IPS DF 6.9 (cell line): ENCODE results near the gene GALM.
"Not testable (repeated sequence)": the region's sequence is repeated elsewhere in the genome, so short reads cannot be mapped to it uniquely, and the experiment has no call there.

Experiments used
- DNase-seq: peaks from one replicate; pipeline ENCODE4 v3.0.0-alpha.2; 2013; ENCODE audit warnings: low read depth, low spot score
- H3K27ac ChIP-seq: one replicate; pipeline ENCODE4 v1.5.1; 2013; ENCODE audit warnings: low read length, control low read depth
- H3K27me3 ChIP-seq: 2 replicates; pipeline ENCODE4 v1.6.1; 2013; ENCODE audit warnings: mild to moderate bottlenecking, low read length; ENCODE audit not compliant: control insufficient read depth, insufficient read depth
- H3K36me3 ChIP-seq: 2 replicates; pipeline ENCODE4 v1.6.1; 2013; ENCODE audit warnings: low read length; ENCODE audit not compliant: control insufficient read depth, insufficient read depth
- H3K4me1 ChIP-seq: 2 replicates; pipeline ENCODE4 v1.6.1; 2013; ENCODE audit warnings: low read length; ENCODE audit not compliant: control insufficient read depth, insufficient read depth
- H3K4me3 ChIP-seq: 2 replicates; pipeline ENCODE4 v1.5.1; 2013; ENCODE audit warnings: mild to moderate bottlenecking, low read length
- H3K9me3 ChIP-seq: 2 replicates; pipeline ENCODE4 v1.6.1; 2013; ENCODE audit warnings: low read length, inconsistent platforms; ENCODE audit not compliant: control insufficient read depth, insufficient read depth
- WGBS: extraction: QIAGEN DNeasy Blood & Tissue Kit; methylation state at CpG from one replicate; pipeline ENCODE4 v1.1.7; 2013; ENCODE audit warnings: mixed read lengths, missing lambda C conversion rate; ENCODE audit not compliant: insufficient read length, insufficient coverage; 5-methylcytosine and 5-hydroxymethylcytosine counted together

Gene GALM

GRCh38 chr2:38727661-38728060 is 61.7 kb downstream of the GALM start:
- DNase-seq, result no peak
- Histone ChIP-seq H3K4me3 (no peak overlapping the region), H3K27me3 (no peaks in the 10 kb centered on the region), H3K4me1 (no peaks in the 10 kb centered on the region), H3K36me3 (no peaks in the 10 kb centered on the region), H3K9me3 (no peaks in the 10 kb centered on the region), H3K27ac (no peak overlapping the region)
- WGBS, result no CpG with 5 or more reads among the region's 1 CpG

GRCh38 chr2:38728694-38729093 is 62.8 kb downstream of the GALM start:
- Histone ChIP-seq H3K9me3 (no peaks in the 10 kb centered on the region), H3K4me1 (no peaks in the 10 kb centered on the region), H3K36me3 (peaks cover 1% of the 10 kb centered on the region; the same call in 1 of the 2 replicates), H3K4me3 (no peak overlapping the region), H3K27ac (no peak overlapping the region), H3K27me3 (no peaks in the 10 kb centered on the region)
- WGBS, result no CpG with 5 or more reads among the region's 2 CpGs
- DNase-seq, result no peak

GRCh38 chr2:38731090-38731489 is 65.2 kb downstream of the GALM start:
- no peak for DNase-seq
- H3K36me3 ChIP-seq, result peaks cover 3% of the 10 kb centered on the region; the same call in 1 of the 2 replicates
- no peaks in the 10 kb centered on the region for H3K4me1 ChIP-seq
- no peaks in the 10 kb centered on the region for H3K27me3 ChIP-seq
- H3K9me3 ChIP-seq, result no peaks in the 10 kb centered on the region
- WGBS, result no CpG with 5 or more reads among the region's 7 CpGs
- H3K4me3 ChIP-seq, result no peak overlapping the region
- H3K27ac ChIP-seq, result no peak overlapping the region

GRCh38 chr2:38731684-38732221 is 65.8 kb downstream of the GALM start:
- DNase-seq, result no peak
- Histone ChIP-seq H3K4me3 (no peak overlapping the region), H3K9me3 (no peaks in the 10 kb centered on the region), H3K27me3 (no peaks in the 10 kb centered on the region), H3K36me3 (peaks cover 3% of the 10 kb centered on the region; the same call in 1 of the 2 replicates), H3K4me1 (no peaks in the 10 kb centered on the region), H3K27ac (no peak overlapping the region)
- no CpG with 5 or more reads among the region's 14 CpGs for WGBS

GRCh38 chr2:38733300-38733971 is 67.5 kb downstream of the GALM start:
- DNase-seq, result no peak
- H3K27me3 ChIP-seq, result no peaks in the 10 kb centered on the region
- H3K9me3 ChIP-seq, result no peaks in the 10 kb centered on the region
- no CpG with 5 or more reads among the region's 6 CpGs for WGBS
- H3K4me1 ChIP-seq, result no peaks in the 10 kb centered on the region
- H3K27ac ChIP-seq, result no peak overlapping the region
- H3K36me3 ChIP-seq, result peaks cover 3% of the 10 kb centered on the region; the same call in 1 of the 2 replicates
- H3K4me3 ChIP-seq, result no peak overlapping the region

GRCh38 chr2:38734299-38735058 is 68.6 kb downstream of the GALM start:
- Histone ChIP-seq H3K36me3 (peaks cover 3% of the 10 kb centered on the region; the same call in 1 of the 2 replicates), H3K27ac (no peak overlapping the region), H3K27me3 (no peaks in the 10 kb centered on the region), H3K9me3 (no peaks in the 10 kb centered on the region), H3K4me1 (no peaks in the 10 kb centered on the region), H3K4me3 (no peak overlapping the region)
- no CpG with 5 or more reads among the region's 9 CpGs for WGBS
- no peak for DNase-seq

- no peaks in the 10 kb centered on the region for H3K9me3 ChIP-seq
- no peaks in the 10 kb centered on the region for H3K27me3 ChIP-seq
- H3K4me1 ChIP-seq, result no peaks in the 10 kb centered on the region
- H3K27ac ChIP-seq, result no peak overlapping the region
- no peak for DNase-seq
- WGBS, result no CpG with 5 or more reads among the region's 4 CpGs
- H3K36me3 ChIP-seq, result peaks cover 3% of the 10 kb centered on the region; the same call in 1 of the 2 replicates
- H3K4me3 ChIP-seq, result no peak overlapping the region
Observed at GRCh38 chr2:38735999-38736320, 70.0 kb downstream of the GALM start.

- H3K9me3 ChIP-seq, H3K36me3 ChIP-seq, H3K4me3 ChIP-seq, DNase-seq, H3K27me3 ChIP-seq, H3K4me1 ChIP-seq, H3K27ac ChIP-seq: not testable (repeated sequence)
- WGBS, result no CpG with 5 or more reads among the region's 11 CpGs
Observed at GRCh38 chr2:38737000-38737698, 71.2 kb downstream of the GALM start.

GRCh38 chr2:38737925-38738324 is 72.0 kb downstream of the GALM start:
- Histone ChIP-seq H3K27me3 (no peaks in the 10 kb centered on the region), H3K9me3 (no peaks in the 10 kb centered on the region), H3K36me3 (peaks cover 3% of the 10 kb centered on the region; the same call in 1 of the 2 replicates), H3K4me3 (no peak overlapping the region), H3K4me1 (no peaks in the 10 kb centered on the region), H3K27ac (no peak overlapping the region)
- WGBS, result no CpG with 5 or more reads among the region's 3 CpGs
- DNase-seq, result no peak

- peaks cover 5% of the 10 kb centered on the region; the same call in 1 of the 2 replicates for H3K36me3 ChIP-seq
- H3K27ac ChIP-seq, result no peak overlapping the region
- H3K27me3 ChIP-seq, result no peaks in the 10 kb centered on the region
- H3K9me3 ChIP-seq, result no peaks in the 10 kb centered on the region
- no peak overlapping the region for H3K4me3 ChIP-seq
- no CpG with 5 or more reads among the region's 2 CpGs for WGBS
- DNase-seq, result no peak
- no peaks in the 10 kb centered on the region for H3K4me1 ChIP-seq
Observed at GRCh38 chr2:38739524-38739923, 73.6 kb downstream of the GALM start.
